ENCODE measurements around the gene SLC25A22. TPM values are rescaled to one million over a fixed set of nuclear protein-coding genes. Genes with fewer than 3 reads are reported as not detected.
A peak's percentile ranks its signal among the peaks of the same experiment; 100 is the strongest.

Gene SLC25A22
- total and polyA plus RNA-seq, 3 donors from 2014 or later, result 25.1 to 42.4 (median 39.7) TPM

DNA sequence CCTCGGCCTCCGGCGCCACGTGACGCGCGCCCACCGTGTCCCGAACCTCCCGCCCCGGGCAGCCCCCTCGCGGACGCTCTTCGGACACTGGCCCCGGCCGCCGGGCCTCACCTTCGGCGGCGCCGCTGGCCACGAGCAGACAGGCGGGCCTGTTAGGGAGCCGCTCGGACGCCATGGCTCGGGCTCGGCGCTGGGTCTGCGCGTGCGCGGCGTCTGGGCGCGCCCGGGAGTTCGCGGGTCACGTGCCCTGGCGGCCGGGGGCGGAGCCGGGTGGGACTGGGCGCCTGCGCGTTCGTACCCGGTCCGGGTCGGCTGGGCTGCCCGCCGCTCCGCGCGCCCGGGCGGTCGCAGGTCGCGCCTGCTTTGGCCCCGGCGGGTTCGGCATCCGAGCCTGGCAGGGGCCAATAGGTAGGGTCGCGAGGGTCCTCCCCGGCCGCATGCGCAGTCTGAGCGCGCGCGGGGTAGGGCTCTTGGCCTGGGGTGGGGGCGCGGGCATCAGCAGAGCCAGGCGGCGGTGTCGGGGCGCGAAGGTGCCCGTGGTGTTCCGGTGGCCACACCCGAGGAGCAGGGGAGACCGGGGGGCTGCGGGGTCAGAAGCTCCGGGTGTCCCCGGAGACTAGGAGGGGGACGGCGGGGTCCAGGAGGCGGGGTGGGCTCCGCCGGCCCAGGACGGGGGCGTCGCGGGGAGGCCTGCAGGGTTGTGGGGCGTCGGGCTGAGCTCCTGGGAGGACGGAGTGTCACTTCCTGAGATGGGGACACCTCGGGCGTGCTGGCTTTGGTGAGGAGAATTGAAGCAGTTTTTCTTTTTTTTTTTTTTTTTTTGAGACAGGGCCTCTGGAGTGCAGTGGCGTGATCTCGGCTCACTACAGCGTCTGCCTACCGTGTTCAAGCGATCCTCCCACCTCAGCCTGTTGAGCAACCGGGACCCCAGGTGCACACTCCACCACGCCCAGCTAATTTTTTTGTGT, 20.5 kb downstream of the SLC25A22 start, which contains the start of gene GATD1:
Gene GATD1 (minus strand): TSS at position 200 of the 968 bp plus-strand sequence. CDS start 25 bp downstream, at position 175.
- peak; percentile 91 for DNase-seq
- no peaks in the 10 kb centered on the region for H3K36me3 ChIP-seq (ENCODE audit: low read depth, missing control alignments)
- peaks cover 27% of the 10 kb centered on the region for H3K4me1 ChIP-seq
- no peaks in the 10 kb centered on the region for H3K9me3 ChIP-seq
- H3K4me3 ChIP-seq, result peak within 1 kb of the TSS; percentile 67 to 97
- H3K27ac ChIP-seq, result peak within 1 kb of the TSS; percentile 82 to 86
- intact Hi-C loops (cut with DNase I; ENCODE audit: low total_unique reads), result no loop called here
- TF ChIP-seq, protein P1, sequence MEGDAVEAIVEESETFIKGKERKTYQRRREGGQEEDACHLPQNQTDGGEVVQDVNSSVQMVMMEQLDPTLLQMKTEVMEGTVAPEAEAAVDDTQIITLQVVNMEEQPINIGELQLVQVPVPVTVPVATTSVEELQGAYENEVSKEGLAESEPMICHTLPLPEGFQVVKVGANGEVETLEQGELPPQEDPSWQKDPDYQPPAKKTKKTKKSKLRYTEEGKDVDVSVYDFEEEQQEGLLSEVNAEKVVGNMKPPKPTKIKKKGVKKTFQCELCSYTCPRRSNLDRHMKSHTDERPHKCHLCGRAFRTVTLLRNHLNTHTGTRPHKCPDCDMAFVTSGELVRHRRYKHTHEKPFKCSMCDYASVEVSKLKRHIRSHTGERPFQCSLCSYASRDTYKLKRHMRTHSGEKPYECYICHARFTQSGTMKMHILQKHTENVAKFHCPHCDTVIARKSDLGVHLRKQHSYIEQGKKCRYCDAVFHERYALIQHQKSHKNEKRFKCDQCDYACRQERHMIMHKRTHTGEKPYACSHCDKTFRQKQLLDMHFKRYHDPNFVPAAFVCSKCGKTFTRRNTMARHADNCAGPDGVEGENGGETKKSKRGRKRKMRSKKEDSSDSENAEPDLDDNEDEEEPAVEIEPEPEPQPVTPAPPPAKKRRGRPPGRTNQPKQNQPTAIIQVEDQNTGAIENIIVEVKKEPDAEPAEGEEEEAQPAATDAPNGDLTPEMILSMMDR (IDR thresholded peaks at IDR 0.05), result no peak
- peak; percentile 23 for TF ChIP-seq POLR2A (IDR thresholded peaks at IDR 0.05)
- no peaks in the 10 kb centered on the region for H3K27me3 ChIP-seq
- WGBS, 2 donors, result 2 to 3% methylated on average over 25 to 72 of the region's 110 CpGs

- peak; percentile 46 for DNase-seq
- Histone ChIP-seq H3K27ac (peak overlapping the region; percentile 14 to 82), H3K4me1 (peaks cover 30% of the 10 kb centered on the region), H3K27me3 (no peaks in the 10 kb centered on the region), H3K36me3 (ENCODE audit: low read depth, missing control alignments) (no peaks in the 10 kb centered on the region), H3K4me3 (peak overlapping the region; percentile 67 to 97), H3K9me3 (no peaks in the 10 kb centered on the region)
- intact Hi-C loops (cut with DNase I; ENCODE audit: low total_unique reads), result no loop called here
- no peak for TF ChIP-seq POLR2A (IDR thresholded peaks at IDR 0.05)
- TF ChIP-seq, protein P1 (IDR thresholded peaks at IDR 0.05), result no peak
- WGBS, 2 donors, result 1 to 2% methylated on average over 13 to 52 of the region's 65 CpGs
These were observed 21.4 kb downstream of the SLC25A22 start for GRCh38 chr11:776561-777287.

GRCh38 chr11:776263-776560, 21.9 kb downstream of the SLC25A22 start:
- DNase-seq, result no peak
- H3K4me3 ChIP-seq, result peak overlapping the region; percentile 67 to 97
- no peaks in the 10 kb centered on the region for H3K9me3 ChIP-seq
- WGBS, 2 donors, result 23% methylated on average over 10 to 11 of the region's 11 CpGs
- no peaks in the 10 kb centered on the region for H3K27me3 ChIP-seq
- H3K27ac ChIP-seq, result peak overlapping the region; percentile 14 to 82
- H3K36me3 ChIP-seq (ENCODE audit: low read depth, missing control alignments), result no peaks in the 10 kb centered on the region
- intact Hi-C loops (cut with DNase I; ENCODE audit: low total_unique reads), result no loop called here
- TF ChIP-seq, protein P1 (IDR thresholded peaks at IDR 0.05), result no peak
- TF ChIP-seq POLR2A (IDR thresholded peaks at IDR 0.05), result no peak
- peaks cover 30% of the 10 kb centered on the region for H3K4me1 ChIP-seq

- H3K4me3 ChIP-seq, result no peak overlapping the region
- H3K27ac ChIP-seq, result peak overlapping the region in 1 of 2 donors; percentile 24
- H3K9me3 ChIP-seq, result no peaks in the 10 kb centered on the region
- no peaks in the 10 kb centered on the region for H3K27me3 ChIP-seq
- WGBS, 2 donors, result 61 to 87% methylated on average over 7 to 20 of the region's 20 CpGs
- intact Hi-C loops (cut with DNase I; ENCODE audit: low total_unique reads), result no loop called here
- TF ChIP-seq, protein P1 (IDR thresholded peaks at IDR 0.05), result no peak
- TF ChIP-seq POLR2A (IDR thresholded peaks at IDR 0.05), result no peak
- no peak for DNase-seq
- peaks cover 30% of the 10 kb centered on the region for H3K4me1 ChIP-seq
- no peaks in the 10 kb centered on the region for H3K36me3 ChIP-seq (ENCODE audit: low read depth, missing control alignments)
These were observed 23.0 kb downstream of the SLC25A22 start for GRCh38 chr11:774873-775592.

Data from testis (tissue), 3 donors.